ENCODE results near the gene CASP9.
"Not testable (repeated sequence)": the region's sequence is repeated elsewhere in the genome, so short reads cannot be mapped to it uniquely, and the experiment has no call there.

The CASP9 gene

DNA sequence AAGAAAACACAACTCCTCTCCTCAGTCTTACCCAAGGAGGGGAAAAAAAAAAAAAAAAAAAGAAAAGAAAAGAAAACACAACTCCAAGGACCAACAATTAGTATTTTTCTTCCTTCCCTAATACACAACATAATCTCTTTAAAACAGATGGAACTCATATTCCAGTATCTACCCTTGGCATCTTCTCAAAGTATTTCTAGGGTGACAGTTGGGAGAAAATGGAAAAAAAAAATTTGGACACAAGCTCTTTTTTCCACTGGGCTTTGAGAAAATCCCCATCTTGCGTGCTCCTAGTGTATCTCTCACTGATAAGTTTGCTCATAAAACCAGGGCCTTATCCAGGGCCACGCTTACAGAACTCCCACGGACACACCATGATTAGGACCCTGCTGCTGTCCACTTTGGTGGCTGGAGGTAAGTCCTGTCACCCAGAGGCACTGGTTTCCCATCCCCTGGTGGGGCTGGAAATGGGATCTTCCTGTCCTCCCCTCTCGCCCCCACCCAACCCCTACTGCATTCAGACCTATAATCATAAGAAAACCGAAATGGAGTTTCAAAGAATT, 48.2 kb downstream of the CASP9 start, which contains the start of gene CELA2B:
TSS of gene CELA2B (plus strand) at position 353 of the 563 bp plus-strand sequence. CDS start at position 375, 22 bp downstream.
- no peak for TF ChIP-seq ZNF274 (IDR thresholded peaks at IDR 0.05; ENCODE audit: low read depth, low read length)
- no peak within 1 kb of the TSS for H3K4me3 ChIP-seq (ENCODE audit: low read length)

DNA sequence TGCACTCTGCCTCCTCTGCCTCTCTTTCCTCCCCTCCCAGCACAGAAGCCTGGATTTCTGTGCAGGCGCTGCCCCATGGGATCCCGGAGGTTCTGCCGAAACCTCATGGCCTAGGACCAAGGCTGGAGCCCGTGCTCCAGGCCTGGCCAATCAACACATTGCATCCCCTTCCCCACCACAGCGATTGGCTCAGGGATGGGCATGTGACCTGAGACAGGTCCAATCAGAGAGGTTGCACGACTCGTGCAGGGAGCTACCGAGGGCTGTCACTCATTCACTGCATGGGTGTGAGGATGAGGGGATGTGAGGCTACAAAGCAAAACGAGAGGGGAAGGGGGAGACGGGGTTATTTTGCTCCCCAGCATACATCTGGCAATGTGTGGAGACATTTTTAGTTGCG, 51.4 kb downstream of the CASP9 start:
- H3K4me3 ChIP-seq (ENCODE audit: low read length): no peak overlapping the region
- no peak for TF ChIP-seq ZNF274 (IDR thresholded peaks at IDR 0.05; ENCODE audit: low read depth, low read length)

DNA sequence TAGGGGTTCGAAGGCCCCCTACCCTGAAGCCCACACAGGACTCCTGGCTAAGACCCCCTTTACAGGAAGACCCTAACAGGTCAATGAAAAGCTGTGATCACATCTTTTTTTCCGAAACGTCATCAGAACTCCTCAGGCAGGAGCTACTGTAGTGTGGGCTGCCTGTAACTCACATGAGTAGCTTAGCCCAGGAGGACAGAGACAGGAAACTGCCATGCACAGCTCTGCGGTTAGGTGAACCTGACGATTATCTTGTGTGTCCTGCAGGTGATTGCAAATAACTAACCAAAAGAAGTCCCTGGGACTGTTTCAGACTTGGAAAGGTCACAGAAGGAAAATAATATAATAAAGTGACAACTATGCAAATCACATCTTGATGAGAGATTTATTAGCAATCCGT, 52.3 kb downstream of the CASP9 start:
- H3K4me3 ChIP-seq (ENCODE audit: low read length): not testable (repeated sequence)

DNA sequence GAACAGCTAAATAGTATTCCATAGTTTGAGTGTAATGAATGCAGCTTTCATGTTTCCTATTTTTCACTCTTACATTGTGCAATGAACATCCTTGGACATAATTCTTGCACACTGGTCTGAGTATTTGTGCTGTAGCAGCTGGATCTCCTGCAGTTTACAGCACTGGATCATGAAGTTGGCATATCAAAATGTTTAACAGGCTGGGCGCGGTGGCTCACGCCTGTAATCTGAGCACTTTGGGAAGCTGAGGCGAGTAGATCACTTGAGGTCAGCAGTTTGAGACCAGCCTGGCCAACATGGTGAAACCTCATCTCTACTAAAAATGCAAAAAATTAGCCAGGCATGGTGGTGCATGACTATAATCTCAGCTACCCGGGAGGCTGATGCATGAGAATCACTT, 52.9 kb downstream of the CASP9 start:
- H3K4me3 ChIP-seq (ENCODE audit: low read length): not testable (repeated sequence)

DNA sequence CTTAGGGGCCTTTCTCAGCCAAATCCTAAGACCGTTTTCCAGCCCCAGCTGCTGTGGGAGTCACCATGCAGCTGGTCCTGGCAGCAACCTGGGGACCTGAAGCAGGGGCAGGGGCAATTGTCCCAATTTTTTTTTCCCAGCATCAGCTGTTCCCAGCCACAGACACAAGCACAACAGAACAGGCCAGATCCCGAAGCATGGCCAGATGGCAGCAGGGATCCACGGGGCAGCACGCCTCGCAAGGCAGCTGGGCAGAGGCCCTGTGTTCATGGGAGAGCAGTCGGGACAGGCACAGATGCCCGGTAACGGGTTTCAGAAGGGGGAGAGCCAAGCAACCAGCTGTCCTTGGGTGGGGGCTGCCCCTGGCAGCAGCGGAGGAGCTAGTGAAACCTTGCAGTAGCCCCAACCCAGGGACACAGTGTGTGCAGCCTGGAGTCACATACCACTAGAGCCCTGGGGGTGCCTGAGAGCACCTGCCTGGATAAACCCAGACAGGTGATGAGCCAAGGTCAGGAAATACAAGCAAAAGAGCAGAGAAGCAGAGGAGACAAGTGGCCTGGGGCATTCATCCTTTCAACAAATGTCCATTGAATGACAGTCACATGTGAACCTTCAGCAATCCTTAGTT, 54.1 kb downstream of the CASP9 start:
- not testable (repeated sequence) for H3K4me3 ChIP-seq (ENCODE audit: low read length)

DNA sequence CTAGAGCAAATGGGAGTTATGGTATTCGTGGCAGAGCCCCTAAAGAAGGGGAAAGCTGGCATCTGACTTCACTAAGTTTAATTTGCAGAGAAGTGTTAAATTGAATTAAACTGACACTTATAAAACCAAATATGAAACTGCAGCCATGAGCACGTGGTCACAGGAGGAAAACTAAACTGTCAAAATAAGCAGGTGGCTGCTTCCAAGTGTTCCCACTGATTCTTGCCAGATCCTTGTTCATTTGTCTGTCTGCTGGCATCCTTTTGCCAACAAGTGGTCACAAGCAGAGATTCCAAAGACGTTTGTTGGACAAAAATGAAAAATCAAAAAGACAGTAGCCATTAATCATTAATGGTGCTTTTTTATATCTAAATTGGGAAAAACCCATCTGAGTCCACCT, 54.7 kb downstream of the CASP9 start:
- H3K4me3 ChIP-seq (ENCODE audit: low read length): no peak overlapping the region
- TF ChIP-seq ZNF274 (IDR thresholded peaks at IDR 0.05; ENCODE audit: low read depth, low read length): no peak

DNA sequence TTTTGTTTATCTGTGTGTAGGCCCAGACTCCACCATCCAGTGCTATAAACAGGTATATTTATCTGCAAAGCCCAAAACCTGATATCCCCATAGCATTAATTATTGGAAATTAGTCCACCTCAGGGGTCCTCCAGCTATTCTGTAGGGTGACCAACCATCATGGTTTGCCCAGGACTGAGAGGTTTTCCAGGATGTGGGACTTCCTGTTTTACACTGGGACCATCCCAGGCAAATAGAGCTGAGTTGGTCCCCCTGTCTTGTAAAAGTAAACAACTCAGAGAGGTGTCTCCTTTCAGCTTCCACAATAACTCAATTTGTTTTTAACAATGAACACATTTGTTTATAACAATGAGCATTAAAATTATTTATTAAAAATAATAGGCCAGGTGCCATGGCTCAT, 55.9 kb downstream of the CASP9 start:
- TF ChIP-seq ZNF274 (IDR thresholded peaks at IDR 0.05; ENCODE audit: low read depth, low read length): no peak
- H3K4me3 ChIP-seq (ENCODE audit: low read length): no peak overlapping the region

DNA sequence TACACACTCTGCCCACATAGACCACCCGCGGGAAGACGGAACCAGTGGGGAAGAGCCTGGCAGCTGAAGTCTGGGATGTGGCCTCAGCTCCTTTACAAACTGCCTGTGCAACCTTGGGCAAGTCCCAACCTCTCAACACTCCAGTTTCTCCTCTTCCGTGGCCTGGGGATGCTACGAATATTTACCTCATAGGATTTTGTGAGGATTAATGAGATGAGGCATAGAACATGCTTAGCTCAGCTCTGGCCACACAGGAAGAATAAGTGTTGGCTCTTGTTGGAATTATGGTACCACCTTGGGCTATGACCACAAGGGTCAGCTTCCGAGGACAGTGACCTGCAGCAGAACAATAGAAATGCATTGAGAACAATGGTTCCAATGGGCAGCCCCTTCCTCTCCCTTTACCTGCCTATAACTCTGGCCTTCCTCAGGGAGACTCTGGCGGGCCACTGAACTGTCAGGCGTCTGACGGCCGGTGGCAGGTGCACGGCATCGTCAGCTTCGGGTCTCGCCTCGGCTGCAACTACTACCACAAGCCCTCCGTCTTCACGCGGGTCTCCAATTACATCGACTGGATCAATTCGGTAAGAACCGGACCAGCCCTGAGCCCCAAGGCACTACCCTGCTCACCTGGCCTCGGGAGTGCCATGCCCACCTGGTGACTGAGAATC, 56.9 kb downstream of the CASP9 start:
- H3K4me3 ChIP-seq (ENCODE audit: low read length): not testable (repeated sequence)

DNA sequence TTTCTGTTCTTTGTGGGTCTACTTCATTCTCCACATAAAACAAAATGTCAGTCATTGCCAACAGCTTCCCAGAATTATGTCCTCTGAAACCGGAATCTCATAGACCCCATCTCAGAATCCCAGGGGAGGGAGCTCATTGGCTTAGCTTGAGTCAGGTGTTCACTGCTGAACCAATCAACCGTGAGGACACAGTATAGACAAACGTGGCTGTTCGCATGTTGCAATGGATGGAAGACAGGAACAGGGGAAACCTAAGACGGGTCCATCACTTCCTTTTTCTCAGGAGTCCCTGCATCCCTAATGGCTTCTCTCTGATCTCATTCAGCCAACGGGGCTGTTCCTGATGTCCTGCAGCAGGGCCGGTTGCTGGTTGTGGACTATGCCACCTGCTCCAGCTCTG, 58.3 kb downstream of the CASP9 start:
- no peak for TF ChIP-seq ZNF274 (IDR thresholded peaks at IDR 0.05; ENCODE audit: low read depth, low read length)
- H3K4me3 ChIP-seq (ENCODE audit: low read length): no peak overlapping the region

DNA sequence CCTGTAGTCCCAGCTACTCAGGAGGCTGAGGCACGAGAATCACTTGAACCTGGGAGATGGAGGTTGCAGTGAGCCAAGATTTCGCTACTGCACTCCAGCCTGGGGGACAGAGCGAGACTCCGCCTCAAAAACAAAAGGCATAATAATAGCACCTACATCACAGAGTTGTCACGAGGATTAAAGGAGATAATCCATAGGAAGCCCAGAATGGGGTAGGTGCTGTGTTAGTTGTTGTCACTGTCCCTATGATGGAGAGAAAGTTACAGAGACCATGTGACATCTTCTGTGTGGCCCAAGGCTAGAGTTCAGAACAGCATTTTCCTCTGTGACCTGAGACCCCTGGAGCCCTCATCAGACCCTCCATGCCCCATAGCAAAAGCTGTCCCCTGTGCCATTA, 60.1 kb downstream of the CASP9 start:
- H3K4me3 ChIP-seq (ENCODE audit: low read length): not testable (repeated sequence)

DNA sequence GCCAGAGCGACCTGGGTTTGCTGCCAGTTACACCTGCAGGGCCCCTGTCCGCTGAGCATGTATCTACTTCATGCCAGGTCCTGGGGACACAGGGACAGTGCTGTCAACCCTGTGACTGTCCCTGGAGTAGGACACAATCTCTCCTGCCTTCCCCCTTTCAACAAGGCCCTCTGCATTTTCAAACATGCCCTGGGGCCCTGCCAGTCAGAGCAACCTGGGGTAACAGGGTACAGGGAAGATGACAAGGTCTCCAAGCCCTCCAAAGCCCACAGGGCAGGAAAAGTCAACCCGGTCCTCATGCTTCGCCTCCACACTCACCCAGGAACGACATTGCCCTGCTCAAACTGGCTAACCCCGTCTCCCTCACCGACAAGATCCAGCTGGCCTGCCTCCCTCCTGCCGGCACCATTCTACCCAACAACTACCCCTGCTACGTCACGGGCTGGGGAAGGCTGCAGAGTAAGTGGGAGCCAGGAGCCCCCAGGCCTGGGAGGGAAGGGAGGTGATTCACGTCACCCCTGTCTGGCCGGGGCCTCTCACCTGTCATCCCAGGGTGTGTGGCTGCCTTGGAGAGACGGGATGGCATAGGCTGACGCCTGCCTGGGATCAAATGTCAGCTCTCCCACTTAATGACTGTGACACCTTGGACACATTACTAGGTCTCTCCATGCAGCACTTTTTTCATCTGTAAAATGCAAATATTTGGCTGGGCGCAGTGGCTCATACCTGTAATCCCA, 60.8 kb downstream of the CASP9 start:
- H3K4me3 ChIP-seq (ENCODE audit: low read length): not testable (repeated sequence)

DNA sequence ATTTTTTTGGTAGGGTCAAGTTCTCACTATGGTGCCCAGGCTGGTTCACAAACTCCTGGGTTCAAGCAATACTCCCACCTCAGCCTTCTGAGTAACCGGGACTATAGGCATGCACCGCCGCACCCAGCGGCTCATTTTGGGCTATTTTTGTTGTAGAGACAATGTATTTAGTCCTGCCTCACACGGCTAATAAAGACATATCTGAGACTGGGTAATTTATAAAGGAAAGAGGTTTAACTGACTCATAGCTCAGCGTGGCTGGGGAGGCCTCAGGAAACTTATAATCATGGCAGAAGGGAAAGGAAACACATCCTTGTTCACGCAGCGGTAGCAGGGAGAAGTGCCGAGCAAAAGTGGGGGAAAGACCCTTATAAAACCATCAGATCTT, 63.3 kb downstream of the CASP9 start:
- no peak for TF ChIP-seq ZNF274 (IDR thresholded peaks at IDR 0.05; ENCODE audit: low read depth, low read length)
- H3K4me3 ChIP-seq (ENCODE audit: low read length): no peak overlapping the region

DNA sequence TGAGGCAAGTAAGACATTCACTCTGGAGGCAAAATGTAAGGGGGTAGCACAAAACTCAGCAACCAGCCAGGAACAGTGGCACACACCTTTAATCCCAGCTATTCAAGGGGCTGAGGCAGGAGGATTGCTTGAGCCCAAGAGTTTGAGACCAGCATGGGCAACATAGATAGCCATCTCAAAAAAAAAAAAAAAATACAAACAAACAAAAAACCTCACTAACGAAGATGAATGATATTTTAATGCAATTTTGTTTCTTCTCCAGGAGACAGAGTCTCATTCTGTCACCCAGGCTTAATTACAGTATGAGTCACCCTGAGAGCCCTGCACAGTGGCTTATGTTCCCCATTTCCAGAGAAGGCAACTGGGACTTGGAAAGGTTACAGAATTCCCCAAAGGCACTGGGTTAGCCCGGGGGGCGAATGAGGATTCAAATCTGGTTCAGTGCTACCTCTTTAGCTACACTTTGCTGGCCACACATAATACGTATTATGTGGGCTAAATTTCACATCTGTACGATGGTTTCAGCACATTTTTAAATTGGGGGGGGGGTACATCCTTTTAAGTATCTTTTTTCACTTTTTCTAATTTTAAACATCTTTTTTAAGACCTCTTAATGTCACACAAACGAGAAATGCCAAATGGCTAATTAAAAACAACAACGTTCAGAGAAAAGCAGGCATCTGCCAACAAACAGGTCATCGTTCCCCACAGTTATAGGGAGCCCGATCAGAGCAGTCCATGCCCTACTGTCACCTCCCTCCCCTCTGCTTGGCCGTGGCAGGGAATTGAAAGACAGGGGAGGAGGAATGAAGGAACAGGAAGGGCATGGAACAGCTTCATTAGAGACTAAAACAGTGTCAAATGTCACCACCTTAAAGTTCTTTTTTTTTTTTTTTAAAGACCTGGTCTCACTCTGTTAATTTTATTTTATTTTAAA, 64.0 kb downstream of the CASP9 start:
- no peak for TF ChIP-seq ZNF274 (IDR thresholded peaks at IDR 0.05; ENCODE audit: low read depth, low read length)
- no peak overlapping the region for H3K4me3 ChIP-seq (ENCODE audit: low read length)

DNA sequence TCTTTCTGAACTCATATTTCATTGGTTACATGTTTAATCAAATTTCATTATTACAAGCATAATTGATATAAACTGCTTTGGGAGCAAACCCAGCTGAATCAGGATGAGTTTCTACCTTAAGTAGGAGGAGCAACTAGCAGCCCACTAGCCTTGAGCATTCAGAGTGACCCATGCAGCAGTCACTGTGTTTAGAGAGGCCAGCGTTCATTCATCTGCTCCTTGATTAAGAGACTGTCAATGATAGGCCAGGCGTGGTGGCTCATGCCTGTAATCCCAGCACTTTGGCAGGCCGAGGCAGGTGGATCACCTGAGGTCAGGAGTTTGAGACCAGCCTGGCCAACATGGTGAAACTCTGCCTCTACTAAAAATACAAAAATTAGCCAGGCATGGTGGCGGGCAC, 65.6 kb downstream of the CASP9 start:
- not testable (repeated sequence) for H3K4me3 ChIP-seq (ENCODE audit: low read length)

All from GM08714 (cell line).